CD14-positive monocyte (primary cell): ENCODE results near the gene BFSP1. TPM values are rescaled to one million over a fixed set of nuclear protein-coding genes. Genes with fewer than 3 reads are reported as not detected.

Experiments
- DNase-seq, 3 donors: peaks; one replicate each; pipeline ENCODE4 v3.0.0-alpha.2; 2011 to 2022
- H2AFZ ChIP-seq: 2 replicates; pipeline ENCODE4 v1.6.0; 2012; ENCODE audit warnings: mild to moderate bottlenecking, low read depth, low read length, inconsistent platforms; ENCODE audit not compliant: insufficient read depth, poor library complexity, severe bottlenecking
- H3K27ac ChIP-seq, 2 donors: 1 replicate in 1 of 2; 2 replicates in 1 of 2; pipeline ENCODE4 v1.5.1; 2012 to 2013; ENCODE audit warnings: low read length in 2 of 2, control low read depth in 1 of 2, inconsistent platforms in 1 of 2, low read depth in 1 of 2, mild to moderate bottlenecking in 1 of 2
- H3K27me3 ChIP-seq, 2 donors: one replicate each; pipeline versions ENCODE4 v1.6.0 to v1.6.1; 2011 to 2013; ENCODE audit warnings: low read length in 2 of 2; ENCODE audit not compliant: control insufficient read depth in 2 of 2, insufficient read depth in 2 of 2
- H3K36me3 ChIP-seq, 2 donors: replicated peaks in 1 of 2; 1 replicate in 1 of 2; 2 replicates in 1 of 2; pipeline versions ENCODE4 v1.5.1 to v1.6.1; 2012 to 2013; ENCODE audit warnings: low read length in 2 of 2, control low read depth in 1 of 2, inconsistent platforms in 1 of 2, mild to moderate bottlenecking in 1 of 2; ENCODE audit not compliant: insufficient read depth in 2 of 2, control insufficient read depth in 1 of 2
- H3K4me1 ChIP-seq, 2 donors: 1 replicate in 1 of 2; 2 replicates in 1 of 2; pipeline versions ENCODE4 v1.5.1 to v1.6.1; 2012 to 2013; ENCODE audit warnings: low read length in 2 of 2, control low read depth in 1 of 2, inconsistent platforms in 1 of 2, mild to moderate bottlenecking in 1 of 2, moderate library complexity in 1 of 2; ENCODE audit not compliant: insufficient read depth in 2 of 2, control insufficient read depth in 1 of 2
- H3K4me2 ChIP-seq: replicated peaks from 2 replicates; pipeline ENCODE3; 2012; ENCODE audit warnings: low read length, moderate library complexity, mild to moderate bottlenecking; ENCODE audit not compliant: poor library complexity, severe bottlenecking; ENCODE audit errors: extremely low read depth
- H3K4me3 ChIP-seq, 3 experiments: fragments of 200-600 bp in 1 of 3; sonication (generic) in 1 of 3; replicated peaks in 1 of 3; 1 replicate in 2 of 3; 2 replicates in 1 of 3; pipeline ENCODE4 v1.5.1; 2011 to 2013; ENCODE audit warnings: low read length in 3 of 3, mild to moderate bottlenecking in 3 of 3, control low read depth in 2 of 3, low read depth in 2 of 3, inconsistent platforms in 1 of 3, moderate library complexity in 1 of 3
- H3K79me2 ChIP-seq: 2 replicates; pipeline ENCODE4 v1.6.0; 2012; ENCODE audit warnings: mild to moderate bottlenecking, control low read depth, inconsistent platforms, low read length, moderate library complexity; ENCODE audit not compliant: insufficient read depth
- H3K9ac ChIP-seq: 2 replicates; pipeline ENCODE4 v1.6.0; 2017; ENCODE audit warnings: low read length, mild to moderate bottlenecking; ENCODE audit not compliant: insufficient read depth, poor library complexity, severe bottlenecking
- H3K9me3 ChIP-seq, 2 donors: replicated peaks in 1 of 2; 1 replicate in 1 of 2; 2 replicates in 1 of 2; pipeline versions ENCODE4 v1.5.1 to v1.6.1; 2012 to 2013; ENCODE audit warnings: low read length in 2 of 2, control low read depth in 1 of 2; ENCODE audit not compliant: control insufficient read depth in 1 of 2, insufficient read depth in 1 of 2
- H4K20me1 ChIP-seq: 2 replicates; pipeline ENCODE4 v1.6.0; 2012; ENCODE audit warnings: mild to moderate bottlenecking, low read length, control low read depth, moderate library complexity; ENCODE audit not compliant: insufficient read depth
- H3K27ac Mint-ChIP-seq, 7 donors: one replicate each; pipeline ENCODE4 v1.8.0; 2020; ENCODE audit warnings: mild to moderate bottlenecking in 7 of 7, mixed read lengths in 7 of 7, moderate library complexity in 6 of 7, inconsistent platforms in 2 of 7
- H3K27me3 Mint-ChIP-seq, 3 donors: one replicate each; pipeline ENCODE4 v1.8.0; 2021 to 2022; ENCODE audit warnings: low read depth in 3 of 3, mild to moderate bottlenecking in 3 of 3, mixed read lengths in 3 of 3, moderate library complexity in 3 of 3, inconsistent platforms in 1 of 3
- H3K36me3 Mint-ChIP-seq, 2 donors: one replicate each; pipeline ENCODE4 v1.8.0; 2020; ENCODE audit warnings: mixed read lengths in 2 of 2, inconsistent platforms in 1 of 2, mild to moderate bottlenecking in 1 of 2
- H3K4me1 Mint-ChIP-seq: one replicate; pipeline ENCODE4 v1.8.0; 2020; ENCODE audit warnings: mild to moderate bottlenecking, mixed read lengths
- H3K4me3 Mint-ChIP-seq, 2 donors: one replicate each; pipeline ENCODE4 v1.8.0; 2020; ENCODE audit warnings: mild to moderate bottlenecking in 2 of 2, mixed read lengths in 2 of 2, moderate library complexity in 1 of 2
- H3K9me3 Mint-ChIP-seq, 7 donors: one replicate each; pipeline ENCODE4 v1.8.0; 2020 to 2022; ENCODE audit warnings: mixed read lengths in 7 of 7, mild to moderate bottlenecking in 6 of 7, moderate library complexity in 6 of 7, inconsistent platforms in 2 of 7
- CTCF ChIP-seq: fragments of 200-600 bp; IDR thresholded peaks from one replicate; pipeline ENCODE4 v1.8.0; 2022; ENCODE audit warnings: antibody characterized with exemption, mild to moderate bottlenecking
- WGBS: methylation state at CpG from one replicate; pipeline ENCODE4 v1.1.5; 2013; ENCODE audit warnings: missing lambda C conversion rate; ENCODE audit not compliant: insufficient coverage; 5-methylcytosine and 5-hydroxymethylcytosine counted together
- intact Hi-C, 2 donors: fragments of 100-400 bp; cut with micrococcal nuclease; formaldehyde crosslinking; loops; one replicate each; pipeline versions ENCODE4 v1.15.0 to v1.15.1; 2023
- polyA plus RNA-seq, 3 donors: library from polyadenylated mRNA; depleted of rRNA in 1 of 3; unstranded in 2 of 3; stranded (reverse) in 1 of 3; fragments of 300-500 nt in 2 of 3; fragments of >200 nt in 1 of 3; fragmentation: Illumina TruSeq in 2 of 3; gene quantifications; 1 replicate in 2 of 3; 2 replicates in 1 of 3; pipeline ENCODE4 v1.2.3, GENCODE V29; 2012 to 2021

The BFSP1 gene
- polyA plus RNA-seq, 3 donors = not detected

GRCh38 chr20:17515053-17515452, 16.1 kb downstream of the BFSP1 start:
- Mint-ChIP-seq H3K27ac (no peak overlapping the region), H3K4me1 (peaks cover 14% of the 10 kb centered on the region), H3K4me3 (no peak overlapping the region), H3K27me3 (peaks cover 3 to 12% (median 10%) of the 10 kb centered on the region in 3 donors), H3K9me3 (no peaks in the 10 kb centered on the region), H3K36me3 (no peaks in the 10 kb centered on the region)
- Histone ChIP-seq H4K20me1 (no peaks in the 10 kb centered on the region), H3K36me3 (no peaks in the 10 kb centered on the region), H3K9ac (no peak overlapping the region), H3K4me2 (no peak overlapping the region), H3K27ac (no peak overlapping the region), H3K27me3 (no peaks in the 10 kb centered on the region), H2AFZ (no peak overlapping the region), H3K4me1 (peaks cover 12 to 14% of the 10 kb centered on the region in 2 donors), H3K9me3 (no peaks in the 10 kb centered on the region), H3K4me3 (no peak overlapping the region), H3K79me2 (no peaks in the 10 kb centered on the region)
- intact Hi-C loops = no loop called here
- DNase-seq = no peak
- no CpG with 5 or more reads among the region's 3 CpGs for WGBS
- TF ChIP-seq CTCF = no peak

GRCh38 chr20:17513939-17514338, 17.2 kb downstream of the BFSP1 start:
- Histone ChIP-seq H3K9me3 (no peaks in the 10 kb centered on the region), H3K4me1 (peaks cover 12 to 13% of the 10 kb centered on the region in 2 donors), H3K4me2 (no peak overlapping the region), H3K27ac (no peak overlapping the region), H2AFZ (no peak overlapping the region), H3K4me3 (no peak overlapping the region), H3K36me3 (no peaks in the 10 kb centered on the region), H4K20me1 (no peaks in the 10 kb centered on the region), H3K9ac (no peak overlapping the region), H3K27me3 (no peaks in the 10 kb centered on the region), H3K79me2 (no peaks in the 10 kb centered on the region)
- no CpG with 5 or more reads among the region's 2 CpGs for WGBS
- intact Hi-C loops = no loop called here
- H3K9me3 Mint-ChIP-seq = no peaks in the 10 kb centered on the region
- no peak overlapping the region for H3K27ac Mint-ChIP-seq
- DNase-seq = no peak
- TF ChIP-seq CTCF = no peak
- peaks cover 3 to 10% (median 9%) of the 10 kb centered on the region in 3 donors for H3K27me3 Mint-ChIP-seq
- no peaks in the 10 kb centered on the region for H3K36me3 Mint-ChIP-seq
- H3K4me3 Mint-ChIP-seq = no peak overlapping the region
- peaks cover 14% of the 10 kb centered on the region for H3K4me1 Mint-ChIP-seq
